A204.1 (cell line): Measurements from ENCODE around the gene SLC25A25.
"Not testable (repeated sequence)": the region's sequence is repeated elsewhere in the genome, so short reads cannot be mapped to it uniquely, and the experiment has no call there.

Experiments
- FAIRE-seq: peaks from 2 replicates; lab custom pipeline; 2012; peaks lifted over from hg19 to GRCh38; lab: Jason Lieb, UNC

The SLC25A25 gene

DNA sequence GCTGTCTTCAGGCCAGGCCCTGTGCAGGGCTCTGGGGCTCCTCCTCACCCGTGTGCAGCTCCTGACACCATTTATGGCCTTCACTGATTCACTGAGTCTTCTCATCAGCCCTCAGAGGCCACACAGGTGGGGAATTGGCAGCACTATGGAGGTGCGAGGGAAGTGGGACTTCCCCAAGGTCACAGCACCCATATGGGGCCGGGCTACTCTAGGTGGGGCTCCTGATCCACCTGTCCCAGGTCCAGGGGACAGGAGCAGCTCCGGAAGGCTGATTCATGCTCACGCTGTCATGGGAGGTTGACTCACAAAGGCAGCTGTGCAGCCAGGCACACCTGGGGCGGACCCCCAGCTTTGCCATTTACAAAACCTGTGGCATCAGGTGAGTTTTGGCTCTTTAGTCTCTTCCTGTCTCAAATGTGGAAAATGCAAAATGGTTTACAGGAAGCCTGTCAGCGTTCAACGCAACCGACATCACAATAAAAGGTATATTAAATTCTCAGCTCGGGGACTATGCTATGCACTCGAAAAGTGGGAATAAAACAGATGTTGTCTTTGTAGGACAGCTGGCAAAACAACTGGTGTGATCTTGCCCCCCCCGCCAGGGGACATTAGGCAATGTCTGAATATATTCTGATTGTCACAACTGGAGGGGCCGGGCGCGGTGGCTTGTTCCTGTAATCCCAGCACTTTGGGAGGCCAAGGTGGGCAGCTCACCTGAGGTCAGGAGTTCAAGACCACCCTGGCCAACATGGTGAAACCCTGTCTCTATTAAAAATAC lies 15.9 kb upstream of the SLC25A25 start:
- FAIRE-seq = no peak

DNA sequence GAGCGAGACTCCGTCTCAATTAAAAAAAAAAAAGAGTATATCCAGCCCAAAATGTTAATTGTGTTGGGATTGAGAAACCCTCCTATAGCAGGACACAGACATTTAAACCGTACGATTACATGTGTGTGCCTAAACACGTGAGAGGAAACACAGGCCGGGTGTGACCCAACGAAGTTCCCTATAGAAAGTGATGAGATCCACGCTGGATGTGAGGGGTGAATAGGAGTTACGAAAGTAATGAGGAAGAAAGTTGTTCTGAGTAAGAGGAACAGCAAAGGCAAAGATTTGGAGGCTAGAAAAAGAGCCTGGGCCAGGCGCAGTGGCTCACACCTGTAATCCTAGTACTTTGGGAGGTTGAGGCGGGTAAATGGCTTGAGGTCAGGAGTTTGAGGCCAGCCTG lies 14.5 kb upstream of the SLC25A25 start:
- no peak for FAIRE-seq

DNA sequence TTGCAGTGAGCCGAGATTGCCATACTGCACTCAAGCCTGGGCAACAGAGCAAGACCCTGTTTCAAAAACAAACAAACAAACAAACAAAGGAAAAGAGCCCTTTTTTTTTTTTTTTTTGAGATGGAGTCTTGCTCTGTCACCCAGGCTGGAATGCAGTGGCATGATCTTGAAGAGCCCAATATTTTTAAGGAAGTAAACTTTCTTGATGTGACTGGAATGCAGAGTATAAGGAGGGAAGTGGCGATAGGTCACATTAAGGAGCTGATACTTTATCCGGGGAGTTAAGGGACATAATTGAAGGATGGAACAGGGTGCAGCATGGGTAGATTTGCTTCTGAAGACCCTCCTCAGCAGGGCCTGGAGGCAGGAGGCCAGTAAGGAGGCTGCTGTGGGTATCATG lies 13.9 kb upstream of the SLC25A25 start:
- no peak for FAIRE-seq

DNA sequence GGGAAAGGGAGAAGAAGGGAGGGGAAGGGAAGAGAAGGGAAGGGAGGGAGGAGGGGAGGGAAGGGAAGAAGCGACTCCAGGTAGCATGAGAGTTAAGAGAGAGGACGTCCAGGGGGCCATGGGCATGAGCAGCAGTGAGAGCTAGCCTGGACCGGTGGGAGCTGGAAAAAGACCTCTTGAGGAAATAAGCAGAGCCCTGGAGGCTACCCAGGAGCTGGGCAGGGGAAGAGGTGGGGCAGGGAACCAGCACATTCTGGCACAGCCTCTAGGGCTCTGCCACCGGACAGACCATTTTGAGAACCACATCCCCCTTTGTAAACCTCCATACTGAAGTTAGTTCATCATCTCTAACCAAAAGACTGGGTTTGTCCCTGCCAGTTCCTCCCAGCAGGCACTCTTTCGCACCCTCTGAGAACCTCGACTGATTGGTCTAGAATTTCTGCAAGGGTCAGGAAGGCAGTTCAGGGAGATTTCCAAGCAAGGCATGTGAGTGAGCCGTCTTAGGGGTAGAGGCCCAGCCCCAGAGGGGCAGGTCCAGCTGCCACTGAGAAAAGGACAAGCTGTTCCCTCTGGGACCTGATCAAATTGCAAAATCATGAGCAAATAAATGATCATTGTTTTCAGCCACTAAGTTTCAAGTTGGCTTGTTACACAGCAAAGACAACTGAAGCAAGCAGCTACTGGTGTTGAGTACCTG lies 12.5 kb upstream of the SLC25A25 start:
- FAIRE-seq = no peak

DNA sequence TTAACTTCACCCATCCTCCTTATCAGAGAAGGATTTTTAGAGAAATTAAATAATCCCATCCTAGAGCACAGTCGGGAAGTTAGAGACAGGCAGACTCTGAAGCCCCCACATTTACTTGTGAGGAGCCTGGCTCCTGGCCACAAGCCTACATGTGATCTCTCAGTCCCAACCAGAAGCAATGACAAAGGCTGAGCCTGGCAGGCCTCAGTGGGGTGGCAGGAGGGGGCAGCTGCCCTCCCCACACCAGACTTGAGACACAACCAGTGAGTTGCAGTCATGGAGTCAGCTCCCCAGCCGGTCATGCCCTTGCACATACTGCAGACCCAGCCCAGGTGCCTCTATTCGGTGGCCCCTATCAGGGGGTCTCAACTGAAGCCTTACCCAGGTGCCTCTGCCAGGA lies 11.9 kb upstream of the SLC25A25 start:
- FAIRE-seq = no peak

DNA sequence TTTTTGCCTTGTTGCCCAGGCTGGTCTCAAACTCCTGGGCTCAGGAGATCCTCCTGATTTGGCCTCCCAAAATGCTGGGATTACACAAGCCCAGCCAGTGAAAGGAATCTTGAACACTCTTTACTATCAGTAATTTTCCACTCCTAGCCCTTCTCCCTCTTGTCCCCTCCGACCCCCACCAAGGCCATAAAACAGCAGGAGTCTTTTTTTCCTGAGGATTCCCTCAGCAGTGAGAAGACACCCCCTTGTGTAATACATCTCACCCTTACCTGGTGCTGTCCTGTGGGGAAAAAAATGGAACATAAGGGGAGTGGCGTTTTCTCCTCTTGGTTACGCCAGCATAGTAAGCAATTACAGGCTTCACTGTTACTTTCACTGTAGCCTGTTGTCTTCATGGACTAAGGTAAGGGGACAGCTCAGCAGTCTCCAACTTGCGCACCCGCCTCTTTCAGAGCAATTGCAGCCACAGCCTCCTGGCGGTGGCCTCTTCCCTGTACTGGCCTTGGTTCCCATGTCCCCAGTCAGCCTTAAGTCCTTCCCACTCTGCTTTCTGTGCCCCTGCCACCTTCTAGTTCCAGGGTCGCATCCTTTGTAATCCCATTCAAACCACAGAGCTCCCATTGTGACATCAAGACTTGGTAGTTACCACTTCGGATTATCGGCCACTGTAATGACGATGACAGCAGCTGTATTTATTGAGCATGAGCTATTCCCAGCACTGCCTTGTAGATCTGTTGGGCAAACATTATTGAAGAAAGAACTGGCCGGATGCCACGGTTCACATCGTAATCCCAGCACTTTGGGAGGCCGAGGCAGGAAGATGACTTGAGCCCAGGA lies 10.9 kb upstream of the SLC25A25 start:
- no peak for FAIRE-seq

DNA sequence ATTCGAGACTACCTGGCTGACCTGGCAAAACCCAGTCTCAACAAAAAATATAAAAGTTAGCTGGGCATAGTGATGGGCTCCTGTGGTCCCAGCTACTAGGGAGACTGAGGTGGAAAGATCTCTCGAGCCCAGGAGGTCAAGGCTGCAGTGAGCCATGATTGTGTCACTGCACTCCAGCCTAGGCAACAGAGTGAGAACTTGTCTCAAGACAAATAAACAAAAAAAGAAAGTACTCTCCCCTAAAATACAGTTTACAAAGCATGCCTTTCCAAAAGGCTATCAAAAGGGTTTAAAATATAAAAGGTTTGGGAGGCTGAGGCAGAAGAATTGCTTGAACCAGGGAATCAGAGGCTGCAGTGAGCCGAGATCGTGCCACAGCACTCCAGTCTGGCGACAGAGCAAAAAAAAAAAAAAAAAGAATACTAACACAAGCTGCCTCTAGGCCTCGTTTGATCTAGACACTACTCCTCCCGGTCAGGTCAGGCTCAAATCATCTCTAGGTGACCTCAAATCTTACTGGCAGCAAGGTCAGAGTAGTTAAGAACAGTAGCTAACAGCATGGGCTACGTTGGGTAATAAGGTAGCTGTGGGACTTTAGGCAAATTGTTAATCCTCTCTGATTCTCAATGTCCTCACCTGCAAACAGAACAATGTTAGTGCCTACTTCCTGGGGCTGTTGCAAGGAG lies 10.2 kb upstream of the SLC25A25 start:
- no peak for FAIRE-seq

DNA sequence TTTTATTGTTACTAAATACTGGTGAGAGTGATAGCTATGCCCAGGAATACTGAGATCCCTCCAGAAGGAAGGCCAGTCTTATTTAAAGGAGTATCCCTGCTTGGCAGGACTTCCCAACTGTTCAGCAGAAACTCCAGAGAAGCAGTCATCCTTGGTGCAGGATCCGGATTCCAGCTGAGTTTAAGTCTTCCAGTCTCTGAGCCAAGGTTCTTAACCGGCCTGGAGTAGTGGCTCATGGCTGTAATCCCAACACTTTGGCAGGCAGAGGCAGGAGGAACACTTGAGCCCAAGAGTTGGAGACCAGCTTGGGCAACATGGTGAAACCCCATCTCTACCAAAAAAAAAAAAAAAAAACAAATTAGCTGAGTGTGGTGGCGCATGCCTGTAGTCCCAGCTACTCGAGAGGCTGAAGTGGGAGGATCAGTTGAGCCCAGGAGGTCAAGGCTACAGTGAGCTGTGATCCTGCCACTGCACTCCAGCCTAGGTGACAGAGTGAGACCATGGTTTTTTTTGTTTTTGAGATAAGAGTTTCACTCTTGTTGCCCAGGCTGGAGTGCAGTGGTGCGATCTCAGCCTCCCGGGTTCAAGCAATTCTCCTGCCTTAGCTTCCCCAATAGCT lies 8.6 kb upstream of the SLC25A25 start:
- FAIRE-seq = no peak

DNA sequence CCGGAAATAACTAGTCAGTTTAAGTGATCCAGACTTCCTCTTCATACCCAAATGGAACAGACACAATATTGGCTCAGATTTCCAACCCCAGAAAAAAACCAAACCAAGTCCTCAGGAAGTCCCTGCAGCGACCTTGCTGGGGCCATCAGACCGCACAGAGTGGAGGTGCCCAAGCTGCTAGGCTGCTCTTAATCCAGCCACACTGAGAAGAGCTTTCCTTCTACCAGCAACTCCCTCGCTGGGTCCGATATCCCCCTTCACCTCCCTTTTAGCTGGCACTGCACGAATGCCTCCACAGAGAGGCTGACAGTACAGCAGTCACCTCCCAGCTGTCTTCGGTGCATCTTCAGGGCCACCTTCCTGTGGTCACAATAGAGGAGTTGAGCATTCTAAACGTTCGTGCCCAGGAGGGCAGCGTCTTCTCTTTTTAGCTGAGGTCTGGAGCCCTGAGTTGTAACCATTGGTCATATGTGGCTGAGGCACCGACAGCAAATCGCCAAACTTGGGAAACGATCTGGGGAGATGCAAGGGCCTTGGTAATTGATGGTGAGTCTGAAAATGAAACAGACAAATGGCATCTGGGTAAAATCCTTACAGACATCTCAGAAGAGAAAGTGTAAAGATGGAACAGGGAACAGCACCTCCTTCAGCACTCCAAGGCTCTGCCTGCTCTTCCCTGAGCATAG lies 6.6 kb upstream of the SLC25A25 start:
- no peak for FAIRE-seq

DNA sequence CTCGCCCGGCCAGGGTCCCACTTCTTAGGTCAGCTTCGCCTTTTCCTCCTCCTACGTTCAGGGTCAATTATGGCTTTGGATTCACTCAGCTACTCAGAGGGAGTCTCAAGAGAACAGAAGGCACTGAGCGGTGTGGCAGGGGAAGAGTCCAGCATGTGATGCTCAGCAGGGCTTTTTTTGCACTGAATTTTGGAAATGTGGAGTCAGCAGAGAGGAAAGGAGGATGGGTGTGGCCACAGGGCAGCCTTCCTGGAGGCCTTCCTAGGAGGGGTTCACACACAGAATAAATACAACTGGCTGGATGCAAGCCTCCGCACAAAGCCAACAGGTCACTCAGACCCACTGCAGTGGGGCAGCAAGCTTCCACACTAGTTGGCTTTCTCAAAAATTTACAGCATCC lies 5.8 kb upstream of the SLC25A25 start:
- FAIRE-seq = no peak

DNA sequence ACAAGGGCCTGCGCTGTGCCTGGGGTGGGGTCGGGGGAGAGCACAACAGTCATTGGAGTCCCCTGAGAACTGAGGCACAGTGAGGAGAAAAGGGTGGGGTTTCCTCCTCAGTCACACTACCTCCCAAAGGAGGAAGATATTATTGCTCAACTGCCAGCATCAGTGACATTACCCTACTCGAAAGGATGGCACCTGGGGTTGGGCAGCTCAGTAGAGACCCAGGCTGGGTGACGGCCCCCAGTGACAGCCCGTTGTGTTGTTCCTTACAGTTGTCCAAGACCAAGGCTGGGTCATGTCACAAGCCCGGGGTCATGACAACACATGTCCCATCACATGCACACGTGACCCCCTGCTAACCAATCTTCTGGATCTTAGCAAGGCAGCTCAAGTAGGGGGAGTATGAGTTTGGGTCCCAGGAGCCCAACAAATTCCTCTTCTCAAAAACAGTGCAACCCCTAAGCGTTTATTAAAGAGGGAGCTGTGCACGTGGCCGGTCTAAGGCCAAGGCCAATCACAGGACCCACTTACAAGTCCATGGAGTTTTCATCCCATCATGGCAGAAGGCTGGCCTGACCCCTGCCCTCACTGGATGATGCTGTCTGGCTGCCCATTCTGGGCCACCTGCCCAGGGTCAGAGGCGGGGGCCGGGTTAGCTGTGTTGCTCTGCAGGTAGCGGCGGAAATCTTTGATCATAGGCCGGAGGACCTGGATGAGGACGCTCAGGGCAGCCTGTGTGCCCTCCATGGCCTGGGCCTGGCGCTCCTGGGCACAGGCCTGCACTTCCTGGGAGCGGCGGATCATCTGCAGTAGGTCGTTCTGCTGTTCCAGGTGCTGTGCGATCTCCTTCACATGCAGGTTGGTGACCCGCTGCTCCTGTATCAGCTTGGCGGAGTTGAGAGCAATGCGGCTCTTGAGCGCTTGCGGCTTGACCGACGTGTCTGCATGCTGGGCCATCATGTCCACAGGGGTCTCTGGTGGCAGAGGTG lies 4.9 kb upstream of the SLC25A25 start:
- no peak for FAIRE-seq

DNA sequence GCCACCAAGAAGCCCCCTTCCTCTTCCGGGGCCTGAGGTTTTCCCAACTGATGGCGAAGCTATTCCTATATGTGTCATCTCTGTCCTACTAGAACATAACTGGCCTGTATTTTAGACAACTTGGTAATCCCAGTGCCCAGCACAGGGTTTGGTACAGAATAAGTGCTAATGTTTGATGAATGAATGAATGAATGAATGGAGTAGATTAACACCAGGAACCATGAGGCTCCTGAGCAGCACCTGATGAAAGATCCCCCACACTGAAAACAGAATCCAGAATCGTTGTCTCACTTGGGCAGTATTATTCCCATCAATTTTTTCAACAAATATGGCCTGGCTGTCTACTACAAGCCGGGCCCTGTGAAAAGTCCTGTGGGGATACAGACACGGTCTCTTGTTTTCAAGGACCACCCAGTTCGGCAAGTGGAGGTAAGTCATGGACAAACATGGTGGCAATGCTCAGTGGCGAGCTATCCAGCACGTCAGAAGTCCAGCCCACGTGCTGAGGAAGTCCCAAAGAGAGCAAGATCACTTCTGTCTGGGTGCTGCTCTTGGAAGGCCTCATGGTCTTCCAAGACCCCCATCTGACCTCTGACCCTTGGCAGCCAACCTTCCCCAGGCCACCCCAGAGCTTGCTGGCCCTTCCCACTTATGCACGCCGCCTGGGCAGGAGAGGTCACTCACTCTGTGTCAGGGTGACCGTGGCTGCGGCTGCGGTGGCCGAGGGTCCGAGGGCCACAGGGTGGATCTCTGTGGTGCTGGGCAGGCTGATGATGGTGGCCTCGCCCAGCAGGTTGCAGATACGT lies 1.9 kb upstream of the SLC25A25 start:
- FAIRE-seq = no peak

DNA sequence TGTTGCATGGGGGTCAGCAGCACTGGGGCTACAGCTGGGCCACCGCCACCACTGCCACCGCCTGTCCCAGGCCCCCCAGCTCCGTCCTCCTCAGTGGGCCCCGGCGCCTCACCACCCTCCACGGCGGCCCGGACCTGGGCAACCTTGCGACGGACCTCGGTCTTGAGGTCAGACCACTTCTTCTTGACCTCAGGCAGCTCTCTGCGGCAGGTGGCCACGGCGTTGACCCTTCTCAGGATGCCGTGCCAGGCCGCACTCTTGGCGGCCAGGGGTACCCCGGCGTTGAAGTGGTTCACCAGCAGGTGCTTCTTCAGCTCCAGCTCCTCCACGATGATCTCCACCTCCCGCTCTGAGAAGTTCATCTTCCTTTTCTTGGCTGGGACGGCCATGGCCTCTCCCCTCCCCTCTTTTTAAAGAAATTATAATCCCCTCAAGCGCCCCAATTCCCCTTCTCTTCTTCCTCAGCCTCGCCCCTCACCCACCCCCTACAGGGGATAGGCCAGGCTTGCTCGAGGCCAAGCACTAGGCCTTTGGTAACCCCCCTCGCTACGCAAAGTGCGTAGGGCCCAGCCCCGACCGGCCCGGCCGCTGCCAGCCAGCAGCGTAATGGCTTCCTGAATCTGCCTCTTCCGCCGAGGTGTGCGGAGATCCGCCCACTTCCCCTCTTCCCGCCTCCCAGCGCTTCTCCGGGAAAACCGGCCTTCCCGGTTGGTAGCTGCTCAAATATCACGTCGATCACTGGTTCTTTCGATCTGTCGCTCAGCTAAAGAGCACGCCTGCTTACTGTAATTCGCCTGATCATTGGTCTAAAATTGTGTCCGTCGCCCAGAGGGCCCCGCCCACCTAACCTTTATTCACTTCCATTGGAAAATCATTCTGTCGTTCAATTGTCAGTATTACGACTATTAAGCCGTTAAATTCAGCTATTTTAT lies 1.1 kb upstream of the SLC25A25 start, which contains the start of gene NAIF1:
Gene NAIF1, minus strand, starts transcription at position 608 of the 932 bp plus-strand sequence. Its CDS starts 219 bp downstream, at position 389.
- FAIRE-seq = peak; percentile 98

DNA sequence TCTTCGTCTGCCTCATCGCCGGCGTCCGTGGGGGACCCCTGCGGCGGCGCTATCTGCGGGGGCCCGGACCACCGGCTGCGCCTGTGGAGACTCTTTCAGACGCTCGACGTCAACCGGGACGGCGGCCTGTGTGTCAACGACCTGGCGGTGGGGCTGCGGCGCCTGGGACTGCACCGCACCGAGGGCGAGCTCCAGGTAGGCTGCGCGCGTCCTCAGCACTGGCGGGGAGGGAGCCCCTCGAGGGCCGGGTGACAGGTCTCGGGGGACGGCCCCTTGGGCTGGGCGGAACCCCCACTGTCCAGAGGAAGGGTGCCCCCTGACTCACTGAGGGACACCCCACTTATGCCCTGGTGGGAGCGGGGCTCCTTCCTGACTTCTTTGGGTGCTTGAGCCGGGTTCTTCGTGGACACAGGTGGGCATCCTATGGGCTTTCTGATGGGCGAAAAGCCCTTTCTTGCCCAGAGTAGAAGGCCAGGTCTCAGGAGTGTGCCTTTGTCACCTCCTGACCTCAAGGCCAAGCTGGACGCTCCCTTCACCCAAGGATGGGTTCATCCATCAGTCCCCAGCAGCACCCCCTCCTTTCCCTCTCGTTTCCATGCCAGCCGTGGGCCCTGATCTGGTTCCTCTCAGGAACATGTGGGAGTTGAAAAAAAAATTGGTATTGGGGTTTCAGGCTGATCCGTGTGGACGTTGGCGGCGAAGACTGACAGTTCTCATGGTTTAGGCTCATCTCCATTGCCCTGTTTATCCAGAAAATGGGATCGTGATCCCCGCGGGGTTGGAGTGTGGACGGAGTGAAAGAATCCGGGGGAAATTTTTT lies 564 bp downstream of the SLC25A25 start:
- no peak for FAIRE-seq

DNA sequence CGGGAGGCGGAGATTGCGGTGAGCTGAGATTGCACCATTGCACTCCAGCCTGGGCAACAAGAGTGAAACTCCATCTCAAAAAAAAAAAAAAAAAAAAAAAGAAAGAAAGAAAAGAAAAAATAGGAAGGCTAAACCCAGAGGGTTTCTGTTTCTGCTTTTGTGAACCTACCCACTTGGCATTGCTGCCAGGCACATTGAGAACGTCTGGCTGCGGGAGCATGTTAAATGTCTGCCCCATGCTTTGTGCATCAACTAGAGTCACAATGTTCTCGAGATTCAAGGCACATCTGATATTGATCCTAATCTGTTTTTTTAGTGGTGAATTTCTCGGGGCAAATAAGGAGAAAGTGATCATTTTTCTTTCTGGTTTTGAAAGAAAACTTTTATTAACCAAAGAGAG lies 2.8 kb downstream of the SLC25A25 start:
- no peak for FAIRE-seq

DNA sequence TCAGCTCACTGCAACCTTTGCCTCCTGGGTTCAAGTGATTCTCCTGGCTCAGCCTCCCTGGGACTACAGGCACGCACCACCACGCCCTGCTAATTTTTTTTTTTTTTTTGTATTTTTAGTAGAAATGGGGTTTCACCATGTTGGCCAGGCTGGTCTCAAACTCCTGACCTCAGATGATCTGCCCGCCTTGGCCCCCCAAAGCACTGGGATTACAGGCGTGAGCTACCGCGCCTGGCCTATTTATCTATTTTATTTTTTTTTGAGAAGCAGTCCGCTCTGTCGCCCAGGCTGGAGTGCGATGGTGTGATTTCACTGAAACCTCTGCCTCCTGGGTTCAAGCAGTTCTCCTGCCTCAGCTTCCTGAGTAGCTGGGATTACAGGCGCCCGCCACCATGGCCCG lies 3.4 kb downstream of the SLC25A25 start:
- FAIRE-seq = not testable (repeated sequence)
